ENCODE data around the gene CRYBB3. TPM values are rescaled to one million over a fixed set of nuclear protein-coding genes. Genes with fewer than 3 reads are reported as not detected.

The CRYBB3 gene
- total and polyA plus RNA-seq, 2 donors (not counting 1 experiment from before 2014, with no cell fraction given): not detected

GRCh38 chr22:25212337-25212736 lies 12.7 kb downstream of the CRYBB3 start:
- ATAC-seq (ENCODE audit: low read depth) (no peak), DNase-seq (no peak)
- H3K9ac ChIP-seq (ENCODE audit: low read length): no peak overlapping the region
- peaks cover 14% of the 10 kb centered on the region for H3K27me3 Mint-ChIP-seq
- POLR2A ChIA-PET: no interaction called here
- no peaks in the 10 kb centered on the region for H3K9me3 Mint-ChIP-seq (ENCODE audit: insufficient read depth)
- no peaks in the 10 kb centered on the region for H3K36me3 ChIP-seq (replicated peaks in 1 of 2; ENCODE audit: control extremely low read depth in 1 of 2, control insufficient read depth in 1 of 2, extremely low read depth in 1 of 2, insufficient read depth in 2 of 2, low read length in 1 of 2)
- no peaks in the 10 kb centered on the region for H3K4me1 Mint-ChIP-seq
- no CpG with 5 or more reads among the region's 3 CpGs for WGBS (ENCODE audit: insufficient coverage)
- no peaks in the 10 kb centered on the region for H4K20me1 ChIP-seq (ENCODE audit: control insufficient read depth, insufficient read depth, low read length, poor library complexity, severe bottlenecking)
- H3K79me2 ChIP-seq (ENCODE audit: control insufficient read depth, insufficient read depth, low read length): no peaks in the 10 kb centered on the region
- CTCF ChIA-PET: interaction anchor here (1.3 kb wide), 1 partner anchor 10 kb away, joined by 10 read pairs; no protein-coding TSS in a partner anchor
- no peak overlapping the region for H3K4me3 ChIP-seq (ENCODE audit: control extremely low read depth in 1 of 5, extremely low read depth in 1 of 5, insufficient read depth in 1 of 5, low read depth in 2 of 5, low read length in 4 of 5)
- H3K9me3 ChIP-seq (ENCODE audit: control extremely low read depth in 1 of 3, control insufficient read depth in 2 of 3, insufficient read depth in 1 of 3, low read length in 2 of 3): peaks cover 0 to 9% (median 0%) of the 10 kb centered on the region in 3 donors
- H3K27ac ChIP-seq (ENCODE audit: low read length in 2 of 2): no peak overlapping the region
- H2AFZ ChIP-seq (ENCODE audit: insufficient read depth, low read depth, low read length, poor library complexity, severe bottlenecking): no peak overlapping the region
- H3K4me1 ChIP-seq (ENCODE audit: control insufficient read depth in 2 of 2, insufficient read depth in 2 of 2, low read length in 2 of 2): no peaks in the 10 kb centered on the region
- H3K4me3 Mint-ChIP-seq: no peak overlapping the region
- intact Hi-C loops (cut with micrococcal nuclease): no loop called here
- H3K27me3 ChIP-seq (replicated peaks in 1 of 4; ENCODE audit: control extremely low read depth in 1 of 4, control insufficient read depth in 3 of 4, insufficient read depth in 4 of 4, low read length in 3 of 4): peaks cover 0 to 6% (median 0%) of the 10 kb centered on the region in 4 experiments
- H3K27ac Mint-ChIP-seq: no peak overlapping the region
- no peak overlapping the region for H3K4me2 ChIP-seq (replicated peaks; ENCODE audit: low read depth, low read length, poor library complexity, severe bottlenecking)
- TF ChIP-seq CTCF (IDR thresholded peaks at IDR 0.05): no peak
- TF ChIP-seq EZH2 (IDR thresholded peaks at IDR 0.05; ENCODE audit: borderline replicate concordance, insufficient read depth, low read depth, low read length, poor library complexity, severe bottlenecking): no peak

DNA sequence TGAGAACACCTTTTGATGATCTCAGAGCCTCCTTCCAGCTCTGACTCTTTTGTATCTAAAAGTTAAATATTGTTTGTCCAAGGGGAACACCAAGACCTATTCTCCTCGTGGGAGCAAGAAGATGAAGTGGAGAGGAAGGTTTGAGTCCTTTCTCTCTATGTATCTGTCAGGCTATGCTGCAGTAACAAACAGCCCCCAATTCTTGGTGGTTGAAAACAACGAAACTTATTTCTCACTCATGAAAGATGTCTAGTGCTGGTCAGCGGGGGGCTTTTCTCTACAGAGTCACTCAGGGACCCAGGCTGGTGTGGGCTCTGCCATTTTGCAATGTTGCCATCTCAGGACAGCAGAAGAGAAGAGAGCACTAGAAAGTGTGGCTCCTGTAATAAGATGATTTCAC lies 13.6 kb downstream of the CRYBB3 start:
- Histone ChIP-seq H3K79me2 (ENCODE audit: control insufficient read depth, insufficient read depth, low read length) (no peaks in the 10 kb centered on the region), H3K36me3 (replicated peaks in 1 of 2; ENCODE audit: control extremely low read depth in 1 of 2, control insufficient read depth in 1 of 2, extremely low read depth in 1 of 2, insufficient read depth in 2 of 2, low read length in 1 of 2) (no peaks in the 10 kb centered on the region), H4K20me1 (ENCODE audit: control insufficient read depth, insufficient read depth, low read length, poor library complexity, severe bottlenecking) (no peaks in the 10 kb centered on the region), H2AFZ (ENCODE audit: insufficient read depth, low read depth, low read length, poor library complexity, severe bottlenecking) (no peak overlapping the region), H3K27ac (ENCODE audit: low read length in 2 of 2) (no peak overlapping the region), H3K27me3 (replicated peaks in 1 of 4; ENCODE audit: control extremely low read depth in 1 of 4, control insufficient read depth in 3 of 4, insufficient read depth in 4 of 4, low read length in 3 of 4) (peaks cover 0 to 6% (median 0%) of the 10 kb centered on the region in 4 experiments), H3K9me3 (ENCODE audit: control extremely low read depth in 1 of 3, control insufficient read depth in 2 of 3, insufficient read depth in 1 of 3, low read length in 2 of 3) (peaks cover 0 to 9% (median 0%) of the 10 kb centered on the region in 3 donors), H3K4me1 (ENCODE audit: control insufficient read depth in 2 of 2, insufficient read depth in 2 of 2, low read length in 2 of 2) (no peaks in the 10 kb centered on the region), H3K4me2 (replicated peaks; ENCODE audit: low read depth, low read length, poor library complexity, severe bottlenecking) (no peak overlapping the region), H3K9ac (ENCODE audit: low read length) (no peak overlapping the region), H3K4me3 (ENCODE audit: control extremely low read depth in 1 of 5, extremely low read depth in 1 of 5, insufficient read depth in 1 of 5, low read depth in 2 of 5, low read length in 4 of 5) (no peak overlapping the region)
- Mint-ChIP-seq H3K27ac (no peak overlapping the region), H3K4me3 (no peak overlapping the region), H3K4me1 (no peaks in the 10 kb centered on the region), H3K9me3 (ENCODE audit: insufficient read depth) (no peaks in the 10 kb centered on the region), H3K27me3 (peaks cover 10% of the 10 kb centered on the region)
- no peak for DNase-seq
- ATAC-seq (ENCODE audit: low read depth): no peak
- CTCF ChIA-PET: interaction anchor here (1.3 kb wide), 1 partner anchor 11 kb away, joined by 10 read pairs; no protein-coding TSS in a partner anchor
- POLR2A ChIA-PET: no interaction called here
- intact Hi-C loops (cut with micrococcal nuclease): no loop called here
- no CpG with 5 or more reads among the region's 3 CpGs for WGBS (ENCODE audit: insufficient coverage)
- TF ChIP-seq CTCF (IDR thresholded peaks at IDR 0.05): no peak
- no peak for TF ChIP-seq EZH2 (IDR thresholded peaks at IDR 0.05; ENCODE audit: borderline replicate concordance, insufficient read depth, low read depth, low read length, poor library complexity, severe bottlenecking)
